ENCODE results near the gene SLC24A3.

GRCh38 chr20:19288636-19289035 is 76.2 kb downstream of the SLC24A3 start:
- TF ChIP-seq, protein P1, sequence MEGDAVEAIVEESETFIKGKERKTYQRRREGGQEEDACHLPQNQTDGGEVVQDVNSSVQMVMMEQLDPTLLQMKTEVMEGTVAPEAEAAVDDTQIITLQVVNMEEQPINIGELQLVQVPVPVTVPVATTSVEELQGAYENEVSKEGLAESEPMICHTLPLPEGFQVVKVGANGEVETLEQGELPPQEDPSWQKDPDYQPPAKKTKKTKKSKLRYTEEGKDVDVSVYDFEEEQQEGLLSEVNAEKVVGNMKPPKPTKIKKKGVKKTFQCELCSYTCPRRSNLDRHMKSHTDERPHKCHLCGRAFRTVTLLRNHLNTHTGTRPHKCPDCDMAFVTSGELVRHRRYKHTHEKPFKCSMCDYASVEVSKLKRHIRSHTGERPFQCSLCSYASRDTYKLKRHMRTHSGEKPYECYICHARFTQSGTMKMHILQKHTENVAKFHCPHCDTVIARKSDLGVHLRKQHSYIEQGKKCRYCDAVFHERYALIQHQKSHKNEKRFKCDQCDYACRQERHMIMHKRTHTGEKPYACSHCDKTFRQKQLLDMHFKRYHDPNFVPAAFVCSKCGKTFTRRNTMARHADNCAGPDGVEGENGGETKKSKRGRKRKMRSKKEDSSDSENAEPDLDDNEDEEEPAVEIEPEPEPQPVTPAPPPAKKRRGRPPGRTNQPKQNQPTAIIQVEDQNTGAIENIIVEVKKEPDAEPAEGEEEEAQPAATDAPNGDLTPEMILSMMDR (IDR thresholded peaks at IDR 0.05): no peak
- TF ChIP-seq EP300 (IDR thresholded peaks at IDR 0.05) (no peak), POLR2A (IDR thresholded peaks at IDR 0.05) (no peak)
